CD4-positive, alpha-beta T cell treated with Interleukin-15 for 1 hour (primary cell): ENCODE results near the gene KRTAP13-3.

Experiments
- DNase-seq: peaks from one replicate; pipeline ENCODE4 v3.0.0-alpha.2; 2020

KRTAP13-3 gene

GRCh38 chr21:30425826-30426225 is at the start of gene KRTAP13-3:
KRTAP13-3 (minus strand) TSS chr21:30425926; CDS start chr21:30425912, 14 bp downstream.
- DNase-seq = no peak

GRCh38 chr21:30468900-30469714 is 43.4 kb upstream of the KRTAP13-3 start:
- DNase-seq = no peak

GRCh38 chr21:30463713-30464112 is 38.0 kb upstream of the KRTAP13-3 start:
- DNase-seq = no peak

- DNase-seq = no peak
Observed at GRCh38 chr21:30448514-30448913, 22.8 kb upstream of the KRTAP13-3 start.

GRCh38 chr21:30447056-30447455 is 21.3 kb upstream of the KRTAP13-3 start:
- DNase-seq = no peak

GRCh38 chr21:30444204-30444603 is 18.5 kb upstream of the KRTAP13-3 start:
- no peak for DNase-seq

- no peak for DNase-seq
Observed at GRCh38 chr21:30443226-30443625, 17.5 kb upstream of the KRTAP13-3 start.

- DNase-seq = no peak
Observed at GRCh38 chr21:30439975-30440374, 14.2 kb upstream of the KRTAP13-3 start, which contains the start of gene KRTAP15-1. KRTAP15-1 (plus strand) TSS chr21:30440275; CDS start chr21:30440328, 53 bp downstream.

GRCh38 chr21:30437010-30437565 is 11.4 kb upstream of the KRTAP13-3 start:
- DNase-seq = no peak

- DNase-seq = no peak
Observed at GRCh38 chr21:30434033-30434631, 8.4 kb upstream of the KRTAP13-3 start.

- no peak for DNase-seq
Observed at GRCh38 chr21:30430170-30430655, 4.5 kb upstream of the KRTAP13-3 start, which contains the start of gene KRTAP13-4. KRTAP13-4 (plus strand) TSS chr21:30430220; CDS start chr21:30430276, 56 bp downstream.

GRCh38 chr21:30426731-30427130 is 1.0 kb upstream of the KRTAP13-3 start:
- DNase-seq = no peak

GRCh38 chr21:30415993-30416392 is 9.7 kb downstream of the KRTAP13-3 start:
- DNase-seq = no peak

- no peak for DNase-seq
Observed at GRCh38 chr21:30408782-30409494, 16.8 kb downstream of the KRTAP13-3 start.

- DNase-seq = no peak
Observed at GRCh38 chr21:30395731-30396130, 30.0 kb downstream of the KRTAP13-3 start, which contains the start of gene KRTAP13-1. KRTAP13-1 (plus strand) TSS chr21:30396031; CDS start chr21:30396087, 56 bp downstream.

- no peak for DNase-seq
Observed at GRCh38 chr21:30391492-30392025, 34.2 kb downstream of the KRTAP13-3 start.

GRCh38 chr21:30382201-30382600 is 43.5 kb downstream of the KRTAP13-3 start:
- no peak for DNase-seq
